ENCODE measurements around the gene WDFY3.

GRCh38 chr4:84684361-84684760 lies 282.1 kb downstream of the WDFY3 start:
- TF ChIP-seq, protein P1, sequence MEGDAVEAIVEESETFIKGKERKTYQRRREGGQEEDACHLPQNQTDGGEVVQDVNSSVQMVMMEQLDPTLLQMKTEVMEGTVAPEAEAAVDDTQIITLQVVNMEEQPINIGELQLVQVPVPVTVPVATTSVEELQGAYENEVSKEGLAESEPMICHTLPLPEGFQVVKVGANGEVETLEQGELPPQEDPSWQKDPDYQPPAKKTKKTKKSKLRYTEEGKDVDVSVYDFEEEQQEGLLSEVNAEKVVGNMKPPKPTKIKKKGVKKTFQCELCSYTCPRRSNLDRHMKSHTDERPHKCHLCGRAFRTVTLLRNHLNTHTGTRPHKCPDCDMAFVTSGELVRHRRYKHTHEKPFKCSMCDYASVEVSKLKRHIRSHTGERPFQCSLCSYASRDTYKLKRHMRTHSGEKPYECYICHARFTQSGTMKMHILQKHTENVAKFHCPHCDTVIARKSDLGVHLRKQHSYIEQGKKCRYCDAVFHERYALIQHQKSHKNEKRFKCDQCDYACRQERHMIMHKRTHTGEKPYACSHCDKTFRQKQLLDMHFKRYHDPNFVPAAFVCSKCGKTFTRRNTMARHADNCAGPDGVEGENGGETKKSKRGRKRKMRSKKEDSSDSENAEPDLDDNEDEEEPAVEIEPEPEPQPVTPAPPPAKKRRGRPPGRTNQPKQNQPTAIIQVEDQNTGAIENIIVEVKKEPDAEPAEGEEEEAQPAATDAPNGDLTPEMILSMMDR (IDR thresholded peaks at IDR 0.05; ENCODE audit: insufficient read depth, low read length), result no peak
- TF ChIP-seq REST (IDR thresholded peaks at IDR 0.05; ENCODE audit: insufficient replicate concordance, low read depth) (no peak), GABPA (IDR thresholded peaks at IDR 0.05; ENCODE audit: low read depth) (no peak)

Measured in HL-60 (cell line).